Loucy (cell line): Measurements from ENCODE around the gene SYP.
A peak's percentile ranks its signal among the peaks of the same experiment; 100 is the strongest.
"Not testable (repeated sequence)": the region's sequence is repeated elsewhere in the genome, so short reads cannot be mapped to it uniquely, and the experiment has no call there.

Experiments used
- H2AFZ ChIP-seq: fragments of 200-600 bp; sonication (generic); 2 replicates; pipeline ENCODE4 v1.6.0; 2016; ENCODE audit warnings: antibody characterized with exemption, mild to moderate bottlenecking, low read length, moderate library complexity
- H3F3A ChIP-seq: fragments of 200-600 bp; 2 replicates; pipeline ENCODE4 v1.6.0; 2016; ENCODE audit warnings: antibody characterized with exemption, low read depth, mild to moderate bottlenecking
- H3K27me3 ChIP-seq: fragments of 200-600 bp; sonication (generic); 2 replicates; pipeline ENCODE4 v1.6.1; 2014; ENCODE audit warnings: low read length, mild to moderate bottlenecking; ENCODE audit not compliant: insufficient read depth, poor library complexity, severe bottlenecking
- H3K36me3 ChIP-seq: fragments of 200-600 bp; sonication (generic); 2 replicates; pipeline ENCODE4 v1.6.1; 2016; ENCODE audit warnings: low read length; ENCODE audit not compliant: insufficient read depth
- H3K4me1 ChIP-seq: fragments of 200-600 bp; sonication (generic); 2 replicates; pipeline ENCODE4 v1.5.1; 2014; ENCODE audit warnings: low read length, mild to moderate bottlenecking; ENCODE audit not compliant: insufficient read depth, poor library complexity, severe bottlenecking
- H3K4me2 ChIP-seq: fragments of 200-600 bp; sonication (generic); 2 replicates; pipeline ENCODE4 v1.6.0; 2014; ENCODE audit warnings: antibody characterized with exemption, low read length, low read depth, mild to moderate bottlenecking; ENCODE audit not compliant: poor library complexity, severe bottlenecking
- H3K4me3 ChIP-seq: fragments of 200-600 bp; sonication (generic); 2 replicates; pipeline ENCODE4 v1.5.1; 2014; ENCODE audit warnings: low read length, mild to moderate bottlenecking, mixed read lengths; ENCODE audit not compliant: poor library complexity, severe bottlenecking
- H3K79me2 ChIP-seq: fragments of 200-600 bp; sonication (generic); 2 replicates; pipeline ENCODE4 v1.6.1; 2014; ENCODE audit warnings: low read length; ENCODE audit not compliant: insufficient read depth
- H3K9ac ChIP-seq: fragments of 200-600 bp; sonication (generic); 2 replicates; pipeline ENCODE4 v1.6.0; 2014; ENCODE audit warnings: mild to moderate bottlenecking, low read depth, low read length, moderate library complexity; ENCODE audit not compliant: poor library complexity, severe bottlenecking
- H3K9me2 ChIP-seq: fragments of 200-600 bp; sonication (generic); replicated peaks from 2 replicates; pipeline ENCODE4 v1.6.1; 2016; ENCODE audit warnings: low read depth, low read length, mixed read lengths
- H3K9me3 ChIP-seq: fragments of 200-600 bp; sonication (generic); 2 replicates; pipeline ENCODE4 v1.6.1; 2014; ENCODE audit warnings: mild to moderate bottlenecking, antibody characterized with exemption, low read length, low read depth; ENCODE audit not compliant: insufficient read depth
- H4K20me1 ChIP-seq: fragments of 200-600 bp; sonication (generic); 2 replicates; pipeline ENCODE4 v1.6.0; 2014; ENCODE audit warnings: antibody characterized with exemption, low read length, mild to moderate bottlenecking; ENCODE audit not compliant: insufficient read depth, poor library complexity, severe bottlenecking
- EZH2phosphoT487 ChIP-seq: fragments of 200-600 bp; IDR thresholded peaks from 2 replicates; pipeline ENCODE4 v1.6.1; 2018; ENCODE audit warnings: antibody characterized with exemption, mild to moderate bottlenecking, moderate library complexity, borderline replicate concordance
- TF ChIP-seq, protein P1 (sequence below): fragments of 200-600 bp; sonication (generic); conservative IDR thresholded peaks from 2 replicates; pipeline ENCODE4 v1.5.1; 2014; ENCODE audit warnings: mild to moderate bottlenecking, antibody characterized with exemption, low read length

The SYP gene

DNA sequence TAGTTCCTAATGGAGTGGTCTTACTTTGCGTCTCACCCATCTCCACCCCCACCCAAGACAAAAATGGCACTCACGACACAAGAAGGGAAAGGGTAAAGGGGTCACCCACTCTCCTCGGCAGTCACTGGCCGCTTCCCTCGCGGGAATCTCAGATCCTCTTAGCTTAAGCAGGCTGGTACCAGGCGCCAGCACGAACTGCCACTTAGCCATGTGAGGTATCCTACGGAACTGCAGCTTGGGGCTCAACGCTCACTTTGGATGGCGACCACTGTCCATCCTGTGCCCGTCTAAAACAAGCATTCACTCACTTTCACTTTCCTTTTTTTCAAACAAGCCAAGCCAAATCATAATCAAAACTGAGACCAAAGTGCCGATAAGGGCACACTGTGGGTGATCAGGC, 52.1 kb downstream of the SYP start:
- Histone ChIP-seq H3K9ac (no peak overlapping the region), H4K20me1 (no peaks in the 10 kb centered on the region), H3K9me3 (no peaks in the 10 kb centered on the region), H2AFZ (no peak overlapping the region), H3K79me2 (no peaks in the 10 kb centered on the region), H3K4me2 (no peak overlapping the region), H3K9me2 (no peaks in the 10 kb centered on the region), H3F3A (no peaks in the 10 kb centered on the region), H3K27me3 (no peaks in the 10 kb centered on the region), H3K4me1 (no peaks in the 10 kb centered on the region), H3K36me3 (no peaks in the 10 kb centered on the region), H3K4me3 (no peak overlapping the region)
- no peak for TF ChIP-seq EZH2phosphoT487
- TF ChIP-seq, protein P1, sequence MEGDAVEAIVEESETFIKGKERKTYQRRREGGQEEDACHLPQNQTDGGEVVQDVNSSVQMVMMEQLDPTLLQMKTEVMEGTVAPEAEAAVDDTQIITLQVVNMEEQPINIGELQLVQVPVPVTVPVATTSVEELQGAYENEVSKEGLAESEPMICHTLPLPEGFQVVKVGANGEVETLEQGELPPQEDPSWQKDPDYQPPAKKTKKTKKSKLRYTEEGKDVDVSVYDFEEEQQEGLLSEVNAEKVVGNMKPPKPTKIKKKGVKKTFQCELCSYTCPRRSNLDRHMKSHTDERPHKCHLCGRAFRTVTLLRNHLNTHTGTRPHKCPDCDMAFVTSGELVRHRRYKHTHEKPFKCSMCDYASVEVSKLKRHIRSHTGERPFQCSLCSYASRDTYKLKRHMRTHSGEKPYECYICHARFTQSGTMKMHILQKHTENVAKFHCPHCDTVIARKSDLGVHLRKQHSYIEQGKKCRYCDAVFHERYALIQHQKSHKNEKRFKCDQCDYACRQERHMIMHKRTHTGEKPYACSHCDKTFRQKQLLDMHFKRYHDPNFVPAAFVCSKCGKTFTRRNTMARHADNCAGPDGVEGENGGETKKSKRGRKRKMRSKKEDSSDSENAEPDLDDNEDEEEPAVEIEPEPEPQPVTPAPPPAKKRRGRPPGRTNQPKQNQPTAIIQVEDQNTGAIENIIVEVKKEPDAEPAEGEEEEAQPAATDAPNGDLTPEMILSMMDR = no peak

DNA sequence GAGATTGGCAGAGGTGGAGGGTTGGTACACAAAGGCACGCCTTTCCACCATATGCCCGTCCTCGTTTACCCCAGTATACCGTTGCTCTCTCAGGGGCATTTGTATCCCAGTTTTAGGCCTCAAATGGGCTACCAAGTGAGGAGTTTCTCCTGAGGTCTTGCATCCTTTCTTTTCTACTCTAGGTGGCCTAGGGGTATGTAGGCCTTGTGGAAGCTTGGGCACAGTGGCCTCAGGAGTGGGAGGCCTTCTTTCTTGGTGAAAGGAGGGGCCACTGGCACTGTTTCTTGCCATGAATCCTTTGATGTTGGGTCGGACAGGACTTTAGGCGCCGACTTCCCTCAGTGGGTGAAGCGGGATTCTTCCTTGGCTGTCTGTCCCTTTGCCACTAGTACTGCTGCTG, 52.7 kb downstream of the SYP start:
- H3K27me3 ChIP-seq = no peaks in the 10 kb centered on the region
- no peak overlapping the region for H2AFZ ChIP-seq
- H3K9me2 ChIP-seq = no peaks in the 10 kb centered on the region
- H3K36me3 ChIP-seq = no peaks in the 10 kb centered on the region
- H3K4me1 ChIP-seq = no peaks in the 10 kb centered on the region
- no peak overlapping the region for H3K4me3 ChIP-seq
- no peaks in the 10 kb centered on the region for H3F3A ChIP-seq
- no peaks in the 10 kb centered on the region for H3K9me3 ChIP-seq
- H3K4me2 ChIP-seq = no peak overlapping the region
- H3K9ac ChIP-seq = no peak overlapping the region
- H3K79me2 ChIP-seq = no peaks in the 10 kb centered on the region
- no peaks in the 10 kb centered on the region for H4K20me1 ChIP-seq
- TF ChIP-seq EZH2phosphoT487 = no peak
- TF ChIP-seq, protein P1 = no peak

DNA sequence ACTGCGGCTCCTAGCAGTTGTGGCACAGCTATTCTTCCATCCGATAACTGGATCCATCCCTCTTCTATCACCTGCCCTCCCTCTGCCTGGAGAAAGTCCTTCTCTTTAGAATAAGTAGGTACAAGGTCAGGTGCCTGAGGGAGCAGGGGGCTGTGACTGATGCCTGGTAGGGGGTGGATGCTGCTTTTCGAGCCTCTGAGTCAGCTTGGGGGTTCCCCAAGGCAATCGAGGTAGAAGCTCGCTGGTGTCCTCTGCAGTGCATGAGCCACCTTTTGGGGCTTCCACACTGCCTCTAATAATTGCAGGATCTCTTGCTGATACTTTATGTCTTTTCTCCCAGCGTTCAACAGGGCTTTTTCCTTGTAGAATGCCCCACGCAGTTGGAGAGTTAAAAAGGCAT, 56.8 kb downstream of the SYP start:
- not testable (repeated sequence) for H3K9me2 ChIP-seq, H3K9me3 ChIP-seq, H4K20me1 ChIP-seq, H3K36me3 ChIP-seq, H3K27me3 ChIP-seq, H3K9ac ChIP-seq, H3K79me2 ChIP-seq, H3K4me3 ChIP-seq, H3F3A ChIP-seq, H2AFZ ChIP-seq, H3K4me1 ChIP-seq, H3K4me2 ChIP-seq

DNA sequence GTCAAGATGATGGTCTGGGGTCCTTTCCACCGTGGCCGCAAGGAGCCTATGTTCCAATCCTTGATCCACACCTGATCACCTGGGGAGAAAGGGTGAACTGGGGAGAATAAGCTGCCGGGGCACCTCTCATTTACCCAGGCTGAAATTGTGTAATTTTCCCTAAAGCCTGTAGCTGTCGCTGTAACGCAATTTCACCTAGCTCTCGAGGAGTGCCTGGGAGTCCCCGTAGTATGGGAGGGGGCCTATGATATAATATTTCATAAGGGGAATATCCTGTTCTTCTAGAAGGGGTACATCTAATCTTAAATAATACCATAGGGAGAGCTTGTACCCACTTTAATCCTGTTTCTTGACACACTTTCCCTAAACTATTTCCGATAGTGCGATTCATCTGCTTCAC, 57.7 kb downstream of the SYP start:
- H3K4me2 ChIP-seq, H3K36me3 ChIP-seq, H3K4me3 ChIP-seq, H3K9ac ChIP-seq, H4K20me1 ChIP-seq, H3K9me3 ChIP-seq, H3K79me2 ChIP-seq, H3K9me2 ChIP-seq, H3K27me3 ChIP-seq, H3K4me1 ChIP-seq, H2AFZ ChIP-seq, H3F3A ChIP-seq: not testable (repeated sequence)
- TF ChIP-seq, protein P1 = peak; percentile 41
